ENCODE measurements around the gene ATP13A3.

ATP13A3 gene

DNA sequence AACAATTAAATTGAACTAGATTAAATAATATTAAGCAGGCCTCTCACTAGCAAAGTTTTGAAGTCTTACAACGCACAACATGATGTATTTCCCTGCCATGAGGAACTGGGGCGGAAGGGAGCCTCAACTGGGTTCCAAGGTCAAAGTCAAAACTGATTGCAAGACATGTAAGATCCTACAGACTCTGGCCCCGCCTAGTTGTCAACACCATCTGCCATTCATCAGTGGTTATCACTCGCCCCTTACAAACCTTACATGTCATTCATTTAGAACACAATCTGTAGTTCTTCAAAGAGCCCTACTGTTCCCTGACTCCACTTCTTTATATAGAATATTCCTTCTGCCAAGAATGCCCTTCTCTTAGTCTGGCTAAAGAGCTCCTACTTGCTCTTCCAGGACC is 10.0 kb downstream of the ATP13A3 start:
- no peak for DNase-seq (ENCODE audit: low read depth in 2 of 3, low spot score in 1 of 3)

DNA sequence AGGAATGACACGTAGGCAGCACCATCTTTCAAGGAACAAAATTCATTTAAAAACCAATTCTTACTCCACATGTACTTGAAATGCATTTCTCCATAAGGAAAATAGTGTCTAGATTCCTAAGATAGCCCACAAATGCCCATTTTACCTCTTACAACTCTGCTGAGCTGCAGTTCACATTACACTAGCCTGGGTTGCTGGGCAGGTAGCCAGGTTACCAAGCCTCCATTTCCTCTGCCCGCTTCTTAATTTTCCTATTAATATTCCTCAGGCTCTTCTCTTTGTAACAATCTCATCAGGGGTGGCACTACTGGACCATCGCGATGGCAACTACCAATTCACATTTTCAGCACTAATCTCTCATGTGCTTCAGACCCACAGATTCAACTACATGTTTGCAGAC is 10.8 kb downstream of the ATP13A3 start:
- DNase-seq (ENCODE audit: low read depth in 2 of 3, low spot score in 1 of 3), result no peak

DNA sequence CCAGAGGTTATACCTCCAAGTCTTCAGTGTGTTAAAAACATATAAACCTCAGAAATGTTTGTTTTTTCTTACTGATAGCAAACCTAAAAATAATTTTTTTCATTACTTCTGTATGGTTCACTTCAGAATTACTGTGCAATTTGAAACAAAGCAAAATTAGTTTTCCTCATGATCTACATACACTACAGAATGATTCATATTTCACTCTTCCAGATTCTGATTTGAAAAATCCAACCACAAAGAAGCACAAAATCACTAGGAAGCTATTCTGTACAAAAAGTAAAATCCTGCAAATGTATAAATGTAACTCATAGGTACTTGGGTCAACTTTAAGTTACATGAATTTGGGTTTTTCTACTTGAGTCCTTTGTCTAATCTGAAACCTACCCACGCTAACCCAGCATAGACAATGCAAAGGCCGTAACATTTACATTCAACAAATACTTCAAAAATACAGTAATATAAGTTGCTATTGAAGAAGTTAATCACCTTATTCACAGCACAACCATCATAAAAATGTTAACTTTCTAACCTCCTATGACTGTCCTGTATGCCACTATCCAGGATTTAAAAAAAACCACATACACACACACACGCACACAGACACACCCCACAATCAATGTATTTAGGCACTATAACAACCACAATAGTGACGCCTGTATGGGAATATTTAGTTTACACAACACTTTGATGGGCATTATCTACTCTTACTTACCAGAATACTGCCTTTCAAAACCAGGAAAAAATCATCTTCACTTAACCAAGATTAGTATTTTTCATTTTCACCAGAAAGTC is 11.5 kb downstream of the ATP13A3 start:
- DNase-seq (ENCODE audit: low read depth in 2 of 3, low spot score in 1 of 3), result no peak

DNA sequence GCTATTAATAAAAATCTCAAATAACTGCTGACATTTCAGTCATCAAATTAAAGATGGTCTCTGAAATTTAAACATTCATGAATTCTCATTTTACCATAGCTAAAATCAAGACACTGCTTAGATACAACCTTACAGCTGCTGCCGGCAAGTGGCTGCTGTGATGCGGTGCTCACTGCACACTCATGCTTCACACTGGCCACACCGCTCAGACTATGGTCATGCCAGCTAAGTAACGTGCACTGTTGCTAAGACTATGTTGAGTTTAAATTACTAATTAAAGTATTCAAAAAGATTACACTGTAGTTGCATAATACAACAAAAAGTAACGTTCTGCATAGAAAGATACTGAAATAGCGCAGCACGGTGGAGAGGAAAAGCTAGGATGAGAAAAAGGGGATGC is 12.1 kb downstream of the ATP13A3 start:
- no peak for DNase-seq (ENCODE audit: low read depth in 2 of 3, low spot score in 1 of 3)

DNA sequence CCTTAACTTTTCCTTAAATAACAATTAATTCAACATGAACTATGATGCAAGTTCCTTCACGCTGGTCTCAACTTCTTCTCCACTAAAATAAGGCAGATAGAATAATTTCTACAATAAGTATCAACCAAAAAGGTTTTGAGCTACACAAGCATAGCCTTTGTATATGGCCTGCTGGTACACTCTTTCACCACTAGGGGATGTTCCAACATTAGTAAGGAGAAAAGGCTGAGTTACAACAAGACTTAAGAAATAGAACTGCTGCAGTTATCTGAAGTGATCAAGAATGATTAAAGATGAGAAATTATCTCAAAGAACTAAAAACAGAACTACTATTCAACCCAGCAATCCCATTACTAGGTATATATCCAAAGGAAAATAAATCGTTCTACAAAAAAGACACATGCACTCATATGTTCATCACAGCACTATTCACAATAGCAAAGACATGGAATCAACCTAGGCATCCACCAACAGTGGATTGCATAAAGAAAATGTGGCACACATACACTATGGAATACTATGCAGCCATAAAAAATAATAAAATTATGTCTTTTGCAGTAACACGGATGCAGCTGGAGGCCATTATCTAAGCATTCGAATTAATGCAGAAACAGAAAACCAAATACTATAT is 14.4 kb downstream of the ATP13A3 start:
- peak in 1 of 3 donors; percentile 30 for DNase-seq (ENCODE audit: low read depth in 2 of 3, low spot score in 1 of 3)

DNA sequence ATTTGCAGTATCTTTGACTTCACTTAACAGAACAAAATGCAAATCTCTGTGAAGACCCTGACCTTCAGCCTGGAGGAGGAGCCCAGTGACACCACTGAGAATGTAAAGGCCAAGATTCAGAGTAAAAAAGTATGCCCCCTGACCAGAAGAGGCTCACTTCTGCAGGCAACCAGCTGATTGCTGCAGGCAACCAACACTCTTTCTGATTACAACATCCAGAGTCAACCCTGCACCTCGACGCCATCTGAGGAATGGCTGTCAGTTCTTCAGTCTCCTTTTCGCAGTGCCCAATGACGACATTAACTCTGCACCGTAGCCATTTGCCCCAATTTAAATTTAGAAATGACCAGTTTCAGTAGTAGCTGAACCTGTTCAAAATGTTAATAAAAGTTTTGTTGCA is 14.9 kb downstream of the ATP13A3 start:
- no peak for DNase-seq (ENCODE audit: low read depth in 2 of 3, low spot score in 1 of 3)

DNA sequence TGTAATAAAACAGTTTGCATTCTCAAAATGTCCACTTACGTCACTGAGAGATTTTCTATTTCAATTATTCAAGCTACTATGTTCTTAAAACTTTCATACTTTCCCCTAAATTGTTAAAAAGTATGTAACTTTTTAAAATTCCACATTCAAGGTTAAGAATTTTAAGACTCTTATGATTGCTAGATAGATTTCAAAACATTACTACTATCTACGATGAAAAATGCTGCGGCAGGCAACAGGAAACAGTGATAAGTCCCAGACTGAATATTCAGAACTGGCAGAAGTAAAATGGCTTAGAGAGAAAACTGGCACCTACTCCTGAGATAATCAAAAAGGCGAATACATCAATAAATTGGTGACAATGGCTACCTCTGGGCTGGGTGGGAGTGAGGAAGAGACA is 16.2 kb downstream of the ATP13A3 start:
- DNase-seq (ENCODE audit: low read depth in 2 of 3, low spot score in 1 of 3), result no peak

DNA sequence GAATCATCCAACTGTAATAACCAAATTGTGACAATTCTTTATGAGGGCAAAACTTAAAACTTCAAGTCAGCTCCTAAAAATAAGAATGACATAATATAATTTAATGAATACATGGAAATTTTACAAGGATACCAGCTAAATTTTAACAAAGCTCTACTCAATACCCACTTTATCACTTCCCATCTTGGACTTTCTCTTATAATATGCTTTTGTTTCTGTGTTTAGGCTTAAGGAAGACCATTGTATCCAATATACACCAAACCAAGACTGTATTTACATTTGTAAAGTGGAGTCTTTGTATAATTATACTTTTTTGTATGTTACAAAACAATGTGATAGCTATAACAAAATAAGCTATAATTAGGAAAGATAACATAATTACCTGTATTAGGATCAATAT is 16.8 kb downstream of the ATP13A3 start:
- no peak for DNase-seq (ENCODE audit: low read depth in 2 of 3, low spot score in 1 of 3)

DNA sequence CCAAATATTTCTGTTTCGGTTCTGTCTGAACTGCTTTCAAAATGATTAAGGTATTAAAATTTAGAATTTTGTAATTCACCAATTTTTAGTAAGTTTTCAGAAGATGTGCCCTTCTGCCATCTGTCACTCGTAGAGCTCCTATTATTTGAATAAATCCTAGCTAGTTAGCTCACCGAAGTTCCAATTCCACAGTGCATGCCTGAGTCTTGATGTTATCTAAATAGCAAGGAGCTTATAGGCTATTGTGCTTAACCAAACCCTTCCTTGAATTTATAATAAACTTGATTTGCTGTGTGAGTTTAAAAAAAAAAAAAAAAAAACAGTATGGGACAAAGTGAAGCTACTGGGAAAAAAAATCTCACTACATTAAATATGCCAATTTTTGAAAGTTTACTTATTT is 18.7 kb downstream of the ATP13A3 start:
- DNase-seq (ENCODE audit: low read depth in 2 of 3, low spot score in 1 of 3), result no peak

DNA sequence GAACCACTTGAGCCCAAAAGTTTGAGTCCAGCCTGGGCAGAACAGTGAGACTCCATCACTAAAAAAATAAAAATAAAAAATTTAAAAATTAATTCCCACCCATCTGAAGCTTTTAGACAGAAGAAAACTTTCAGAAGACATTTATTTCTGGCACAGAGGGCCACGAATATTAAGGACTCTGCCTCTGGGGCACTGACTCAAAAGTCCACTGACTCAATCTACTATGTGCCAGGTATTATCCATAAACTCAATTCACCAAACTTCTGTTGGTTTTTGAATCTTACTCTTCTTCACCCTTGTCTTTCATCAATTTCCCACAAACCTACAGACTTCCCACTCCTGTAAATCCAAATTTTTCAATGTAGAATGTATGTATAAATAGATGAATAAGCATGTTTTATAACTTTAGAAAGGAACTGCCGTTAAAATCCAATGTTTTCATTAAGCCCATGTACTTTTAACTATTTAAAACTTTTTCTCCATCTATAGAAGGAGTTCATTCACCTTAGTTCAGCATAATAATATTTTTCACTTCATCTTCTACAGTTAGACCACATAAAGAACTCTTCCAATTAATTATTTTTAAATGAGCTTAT is 19.9 kb downstream of the ATP13A3 start:
- no peak for DNase-seq (ENCODE audit: low read depth in 2 of 3, low spot score in 1 of 3)

DNA sequence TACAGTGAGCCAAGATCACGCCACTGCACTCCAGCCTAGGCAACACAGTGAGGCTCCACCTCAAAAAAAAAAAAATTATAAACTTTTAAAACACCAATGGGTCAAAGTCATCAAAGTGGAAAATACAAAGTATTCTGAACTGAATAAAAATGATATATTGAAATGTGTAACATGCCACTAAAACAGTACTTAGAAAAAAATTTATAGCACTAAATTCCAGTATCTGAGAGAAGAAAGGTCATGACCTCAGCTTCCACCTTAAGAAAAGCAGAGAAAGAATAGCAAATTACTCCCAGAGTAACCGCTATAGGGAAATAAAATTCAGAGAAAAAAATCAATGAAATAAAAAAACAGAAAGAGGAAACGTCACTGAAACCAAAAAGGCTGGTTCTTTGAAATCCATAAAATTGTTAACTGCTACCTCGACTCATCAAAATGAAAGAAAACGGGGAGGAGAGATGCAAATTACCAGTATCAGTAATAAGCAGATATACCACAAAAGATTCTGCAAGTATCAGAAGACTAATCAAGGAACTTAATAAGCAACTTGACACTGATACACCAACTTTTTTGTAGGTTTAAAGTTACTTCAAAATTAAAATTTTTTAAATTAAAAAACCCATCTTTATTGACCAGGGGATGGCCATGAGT is 20.8 kb downstream of the ATP13A3 start:
- DNase-seq (ENCODE audit: low read depth in 2 of 3, low spot score in 1 of 3), result no peak

DNA sequence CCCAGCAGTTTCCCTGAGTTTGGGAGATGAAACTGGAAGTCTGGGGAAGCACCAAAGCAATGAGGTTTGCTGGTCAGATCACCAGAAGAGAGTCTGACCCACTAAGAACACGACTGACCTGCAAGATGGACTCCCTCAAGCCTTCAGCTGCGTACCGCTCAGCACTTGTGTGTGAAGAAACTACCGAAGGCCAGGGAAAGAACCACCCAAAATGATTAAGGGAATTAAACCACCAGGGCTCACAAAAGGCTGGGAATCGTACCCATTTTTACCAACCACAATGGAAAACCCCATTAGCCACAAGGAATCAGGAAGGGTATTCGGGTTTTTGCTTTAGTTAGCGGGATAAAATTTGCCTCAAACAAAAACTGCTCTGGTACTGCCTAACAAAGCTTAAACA is 21.6 kb downstream of the ATP13A3 start:
- no peak for DNase-seq (ENCODE audit: low read depth in 2 of 3, low spot score in 1 of 3)

DNA sequence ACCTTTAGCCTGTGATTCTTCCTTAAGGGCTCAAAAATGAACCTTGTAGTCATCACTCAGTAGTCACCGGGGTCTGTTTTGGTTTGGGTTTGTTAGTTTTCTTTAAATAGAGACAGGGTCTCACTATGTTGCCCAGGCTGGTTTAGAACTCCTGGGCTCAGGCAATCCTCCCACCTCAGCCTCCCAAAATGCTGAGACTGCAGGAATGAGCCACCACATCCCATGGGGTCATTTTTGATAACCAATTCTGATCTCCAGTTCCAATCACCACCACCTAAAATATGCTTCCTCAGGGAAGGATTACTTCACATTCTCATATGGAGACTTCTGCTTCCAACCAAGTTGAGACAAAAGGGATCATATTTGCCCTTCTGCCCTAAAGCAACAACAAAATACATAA is 22.1 kb downstream of the ATP13A3 start:
- DNase-seq (ENCODE audit: low read depth in 2 of 3, low spot score in 1 of 3), result no peak

DNA sequence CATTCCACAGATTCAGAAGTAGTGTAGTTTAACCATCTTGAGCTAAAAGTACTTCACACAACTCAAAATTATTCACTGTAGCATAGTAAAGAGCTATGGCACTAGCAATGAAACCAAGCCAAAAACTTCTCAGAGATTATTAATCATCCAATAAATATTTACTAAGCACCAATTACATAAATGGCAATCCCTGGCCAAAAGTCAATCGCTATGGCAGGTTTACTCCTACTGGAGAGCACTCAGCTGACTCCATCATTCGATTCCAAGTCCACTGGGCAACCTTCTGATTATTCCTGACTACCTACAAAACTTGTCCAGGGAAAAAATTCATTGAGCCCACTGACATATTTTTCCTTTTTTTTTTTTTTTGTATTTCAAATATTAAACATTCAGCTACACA is 23.9 kb downstream of the ATP13A3 start:
- DNase-seq (ENCODE audit: low read depth in 2 of 3, low spot score in 1 of 3), result no peak

DNA sequence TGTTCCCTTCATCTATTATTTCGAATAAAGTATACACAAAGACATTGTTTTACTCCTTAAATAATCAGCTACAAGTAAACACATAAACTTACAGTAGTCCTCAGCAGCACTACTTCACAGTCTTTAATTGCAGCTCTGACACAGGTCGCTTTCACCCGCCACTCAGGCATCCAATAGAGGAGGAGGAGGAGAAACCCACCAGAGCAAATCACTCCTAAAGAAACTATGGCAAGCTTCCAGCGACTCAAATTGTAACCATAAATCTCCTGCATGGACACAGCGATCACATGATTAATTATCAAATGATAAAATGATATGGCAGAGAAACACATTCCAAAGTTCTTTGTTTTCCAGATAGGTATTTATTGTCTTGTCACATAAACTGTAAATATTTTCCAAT is 26.2 kb downstream of the ATP13A3 start:
- DNase-seq (ENCODE audit: low read depth in 2 of 3, low spot score in 1 of 3), result no peak

DNA sequence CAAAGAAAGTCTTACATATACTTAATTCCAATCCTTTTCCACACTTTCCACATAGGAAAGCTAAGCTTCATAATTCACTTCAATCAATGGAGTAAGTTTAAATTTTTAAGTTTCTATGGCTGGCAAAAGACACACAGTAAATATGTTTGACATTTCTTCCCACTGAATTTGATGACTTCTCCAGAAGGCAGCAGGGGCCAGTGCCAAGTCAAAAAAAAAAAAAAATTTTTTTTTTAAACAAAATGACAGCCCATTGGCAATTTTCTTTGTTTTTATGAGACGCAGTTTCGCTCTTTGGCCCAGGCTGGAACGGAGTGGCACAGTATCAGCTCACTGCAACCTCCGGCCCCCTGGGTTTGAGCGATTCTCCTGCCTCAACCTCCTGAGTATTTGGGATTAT is 28.7 kb downstream of the ATP13A3 start:
- no peak for DNase-seq (ENCODE audit: low read depth in 2 of 3, low spot score in 1 of 3)

DNA sequence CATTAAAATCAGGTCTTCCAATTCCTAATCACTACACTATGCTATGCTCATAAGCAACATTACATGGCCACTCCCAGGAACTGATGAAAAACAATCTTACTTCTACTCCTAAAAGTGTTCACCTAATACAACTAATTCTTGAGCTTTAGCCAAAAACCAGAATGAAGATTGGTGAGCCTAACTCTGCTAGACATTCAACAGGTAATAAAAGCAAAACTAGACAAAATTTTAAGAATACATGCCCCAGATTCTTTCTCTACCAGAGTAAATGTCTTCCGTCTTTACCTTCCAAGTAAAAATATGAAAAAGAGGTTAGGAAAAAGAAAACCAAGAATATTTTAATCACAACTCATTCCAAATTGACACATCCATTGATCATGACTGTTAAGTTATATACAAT is 31.3 kb downstream of the ATP13A3 start:
- no peak for DNase-seq (ENCODE audit: low read depth in 2 of 3, low spot score in 1 of 3)

DNA sequence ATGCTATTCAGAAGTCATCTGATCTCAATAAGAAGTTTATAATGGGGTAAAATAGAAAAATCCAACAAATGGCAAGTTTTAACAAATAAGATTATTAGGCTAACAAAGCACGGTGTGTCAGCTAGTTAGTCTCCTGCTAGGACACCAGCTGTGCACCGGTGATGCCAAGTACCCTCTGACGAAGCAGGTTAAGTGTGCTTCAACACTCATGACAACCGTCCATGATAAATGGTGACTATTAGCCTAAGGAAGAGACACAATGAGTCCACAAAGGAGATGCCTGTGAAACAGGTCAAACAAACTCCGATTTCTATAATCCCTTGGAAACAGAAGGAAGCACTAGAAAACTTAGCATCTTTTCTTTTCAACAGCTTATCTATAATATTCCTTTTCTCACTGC is 36.5 kb downstream of the ATP13A3 start:
- no peak for DNase-seq (ENCODE audit: low read depth in 2 of 3, low spot score in 1 of 3)

DNA sequence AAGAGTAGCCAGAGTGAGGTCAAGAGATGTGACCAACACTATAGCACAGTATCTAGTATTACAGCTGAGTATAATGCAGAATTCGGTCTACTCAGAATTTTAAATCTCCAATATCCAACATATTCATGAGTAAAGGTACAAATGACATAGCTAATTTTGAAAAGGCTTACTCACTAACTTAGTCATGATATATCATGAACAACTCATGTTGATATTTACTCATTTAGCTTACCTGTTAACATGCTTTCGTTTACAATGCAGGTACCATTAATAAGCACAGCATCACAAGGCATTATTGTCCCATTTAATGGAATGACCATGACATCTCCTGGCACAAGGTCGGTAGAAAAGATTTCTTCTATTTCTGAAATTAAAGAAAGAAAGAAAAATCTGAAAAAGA is 36.9 kb downstream of the ATP13A3 start:
- no peak for DNase-seq (ENCODE audit: low read depth in 2 of 3, low spot score in 1 of 3)

DNA sequence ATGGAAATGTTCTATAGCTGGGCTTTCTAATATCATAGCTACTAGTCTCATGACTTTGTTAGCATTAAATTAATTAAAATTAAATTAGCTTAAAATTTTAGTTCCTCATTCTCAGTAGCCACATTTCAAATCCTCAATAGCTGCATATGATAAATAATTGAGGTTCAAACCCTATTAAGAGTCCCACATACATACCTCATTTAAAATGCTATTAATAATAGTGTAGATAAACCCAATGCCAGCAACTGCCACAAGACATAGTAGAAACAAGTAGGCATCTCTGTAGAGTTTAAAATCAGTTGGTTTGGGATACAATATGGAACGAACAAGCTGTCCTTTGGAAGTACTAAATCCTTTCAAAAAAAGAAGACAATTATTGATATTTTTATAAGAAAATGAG is 39.1 kb downstream of the ATP13A3 start:
- DNase-seq (ENCODE audit: low read depth in 2 of 3, low spot score in 1 of 3), result no peak

DNA sequence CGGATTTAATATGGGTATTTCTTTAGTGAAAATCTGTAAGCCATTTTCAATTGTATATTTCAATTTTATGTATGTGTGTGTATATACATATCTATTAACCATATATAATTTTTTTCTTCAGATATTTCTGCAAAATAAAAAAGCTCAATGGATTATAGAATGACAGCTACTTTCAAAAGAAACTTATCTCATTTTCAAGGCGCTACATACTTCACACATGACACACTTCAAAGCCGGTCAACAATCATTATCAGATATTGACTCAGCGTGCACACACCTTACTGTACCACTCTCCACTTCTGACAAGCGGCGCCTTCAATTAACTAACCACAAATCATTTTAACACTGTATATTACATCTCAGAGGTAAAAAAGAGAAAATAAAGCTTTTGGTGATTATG is 39.6 kb downstream of the ATP13A3 start:
- no peak for DNase-seq (ENCODE audit: low read depth in 2 of 3, low spot score in 1 of 3)

DNA sequence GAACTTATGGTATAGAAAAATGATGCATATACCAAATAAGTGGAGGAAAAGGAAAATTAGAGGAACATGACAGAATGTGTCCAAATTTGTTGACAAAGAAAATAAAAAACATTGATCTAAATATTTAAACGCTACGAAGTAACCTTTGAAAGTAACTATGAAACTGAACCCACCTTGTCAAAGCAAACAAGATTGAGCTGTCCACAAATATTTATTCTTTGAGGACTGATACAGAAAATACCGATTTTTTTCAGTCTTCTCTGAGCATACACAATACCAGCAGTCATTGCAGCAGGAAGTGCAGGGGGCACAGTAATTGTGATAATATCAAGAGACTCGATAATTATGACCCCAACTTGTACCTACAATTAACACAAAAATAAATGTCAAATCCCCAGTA is 40.0 kb downstream of the ATP13A3 start:
- no peak for DNase-seq (ENCODE audit: low read depth in 2 of 3, low spot score in 1 of 3)
